ENCODE data around the gene LRRFIP1. TPM values are rescaled to one million over a fixed set of nuclear protein-coding genes. Genes with fewer than 3 reads are reported as not detected.

Gene LRRFIP1
- total RNA-seq, 2 donors from 2014 or later, result 66.1 to 73.1 TPM

DNA sequence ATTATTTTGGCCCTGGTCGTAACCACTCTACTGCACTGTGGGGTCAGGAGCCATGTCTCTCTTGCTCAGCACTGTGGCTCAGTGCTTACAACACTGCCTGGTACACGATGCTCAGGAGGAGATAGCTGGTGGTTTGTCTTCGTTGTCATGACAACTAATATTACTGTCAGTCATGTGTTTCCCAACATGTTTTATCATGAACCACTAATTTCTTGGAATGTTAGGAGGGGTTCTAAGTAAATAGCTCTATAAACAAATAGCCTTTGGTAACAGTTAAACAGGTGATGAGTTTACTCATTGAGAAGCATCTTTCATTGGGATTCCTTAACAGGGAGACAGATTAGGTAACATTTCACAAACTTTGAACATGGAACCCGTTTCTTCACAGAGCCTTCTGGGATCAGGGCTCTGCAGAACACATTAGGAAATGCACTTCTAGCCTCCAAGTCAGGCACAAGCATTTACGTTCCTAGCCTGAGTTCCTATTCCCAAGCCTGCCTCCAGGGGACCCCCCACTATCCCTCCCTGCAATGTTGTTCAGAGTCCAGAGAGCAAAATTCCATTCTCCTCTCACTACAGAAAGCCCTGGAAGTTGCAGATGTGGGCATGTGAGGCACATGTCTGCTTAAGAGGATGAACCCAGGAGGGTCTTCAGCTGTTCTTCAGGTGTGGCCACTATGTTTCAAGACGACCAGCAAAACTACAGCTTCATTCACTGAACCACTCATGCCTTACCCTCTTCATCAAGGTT, 164.8 kb downstream of the LRRFIP1 start:
- no peaks in the 10 kb centered on the region for H3K4me1 ChIP-seq (replicated peaks)
- TF ChIP-seq POLR2A (IDR thresholded peaks at IDR 0.05) (no peak), POLR2AphosphoS5 (IDR thresholded peaks at IDR 0.05) (no peak)
- TF ChIP-seq, protein P1, sequence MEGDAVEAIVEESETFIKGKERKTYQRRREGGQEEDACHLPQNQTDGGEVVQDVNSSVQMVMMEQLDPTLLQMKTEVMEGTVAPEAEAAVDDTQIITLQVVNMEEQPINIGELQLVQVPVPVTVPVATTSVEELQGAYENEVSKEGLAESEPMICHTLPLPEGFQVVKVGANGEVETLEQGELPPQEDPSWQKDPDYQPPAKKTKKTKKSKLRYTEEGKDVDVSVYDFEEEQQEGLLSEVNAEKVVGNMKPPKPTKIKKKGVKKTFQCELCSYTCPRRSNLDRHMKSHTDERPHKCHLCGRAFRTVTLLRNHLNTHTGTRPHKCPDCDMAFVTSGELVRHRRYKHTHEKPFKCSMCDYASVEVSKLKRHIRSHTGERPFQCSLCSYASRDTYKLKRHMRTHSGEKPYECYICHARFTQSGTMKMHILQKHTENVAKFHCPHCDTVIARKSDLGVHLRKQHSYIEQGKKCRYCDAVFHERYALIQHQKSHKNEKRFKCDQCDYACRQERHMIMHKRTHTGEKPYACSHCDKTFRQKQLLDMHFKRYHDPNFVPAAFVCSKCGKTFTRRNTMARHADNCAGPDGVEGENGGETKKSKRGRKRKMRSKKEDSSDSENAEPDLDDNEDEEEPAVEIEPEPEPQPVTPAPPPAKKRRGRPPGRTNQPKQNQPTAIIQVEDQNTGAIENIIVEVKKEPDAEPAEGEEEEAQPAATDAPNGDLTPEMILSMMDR (IDR thresholded peaks at IDR 0.05), result no peak

DNA sequence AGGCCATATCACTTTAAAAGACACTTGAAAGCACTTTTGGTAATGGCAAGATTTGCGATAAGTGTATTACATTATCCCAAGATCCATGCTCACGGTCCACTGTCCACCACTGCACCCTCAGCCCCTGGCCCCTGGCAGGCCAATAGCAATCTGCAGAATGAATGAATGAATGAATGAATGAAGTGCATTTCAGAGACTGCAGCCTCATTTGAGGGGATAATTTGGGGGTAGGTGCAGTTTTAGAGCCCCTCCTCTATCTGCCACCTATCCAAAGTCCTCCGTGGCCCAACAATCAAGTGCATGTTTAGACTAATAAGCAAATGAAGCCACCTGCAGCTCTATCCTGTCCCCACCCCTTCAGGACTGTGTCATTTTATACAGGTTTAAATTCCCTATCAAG, 169.9 kb downstream of the LRRFIP1 start:
- Histone ChIP-seq H3K4me1 (replicated peaks) (no peaks in the 10 kb centered on the region), H3K9me3 (no peaks in the 10 kb centered on the region), H3K4me3 (no peak overlapping the region), H3K27ac (no peak overlapping the region), H3K27me3 (replicated peaks; ENCODE audit: insufficient read depth) (no peaks in the 10 kb centered on the region), H3K36me3 (no peaks in the 10 kb centered on the region)
- TF ChIP-seq, protein P1 (IDR thresholded peaks at IDR 0.05), result no peak
- TF ChIP-seq POLR2AphosphoS5 (IDR thresholded peaks at IDR 0.05), result no peak
- intact Hi-C loops (cut with DNase I), result no loop called here
- no peak for DNase-seq (ENCODE audit: low spot score)
- WGBS, result 90% methylated on average over 3 of the region's 3 CpGs

More for the DNA sequence above, 164.8 kb downstream of the LRRFIP1 start:
- no peak overlapping the region for H3K27ac ChIP-seq
- H3K27me3 ChIP-seq (replicated peaks; ENCODE audit: insufficient read depth), result no peaks in the 10 kb centered on the region
- H3K4me3 ChIP-seq, result no peak overlapping the region
- 66% methylated on average over 6 of the region's 6 CpGs for WGBS
- no peaks in the 10 kb centered on the region for H3K9me3 ChIP-seq
- DNase-seq (ENCODE audit: low spot score), result no peak
- no peaks in the 10 kb centered on the region for H3K36me3 ChIP-seq
- intact Hi-C loops (cut with DNase I), result no loop called here

DNA sequence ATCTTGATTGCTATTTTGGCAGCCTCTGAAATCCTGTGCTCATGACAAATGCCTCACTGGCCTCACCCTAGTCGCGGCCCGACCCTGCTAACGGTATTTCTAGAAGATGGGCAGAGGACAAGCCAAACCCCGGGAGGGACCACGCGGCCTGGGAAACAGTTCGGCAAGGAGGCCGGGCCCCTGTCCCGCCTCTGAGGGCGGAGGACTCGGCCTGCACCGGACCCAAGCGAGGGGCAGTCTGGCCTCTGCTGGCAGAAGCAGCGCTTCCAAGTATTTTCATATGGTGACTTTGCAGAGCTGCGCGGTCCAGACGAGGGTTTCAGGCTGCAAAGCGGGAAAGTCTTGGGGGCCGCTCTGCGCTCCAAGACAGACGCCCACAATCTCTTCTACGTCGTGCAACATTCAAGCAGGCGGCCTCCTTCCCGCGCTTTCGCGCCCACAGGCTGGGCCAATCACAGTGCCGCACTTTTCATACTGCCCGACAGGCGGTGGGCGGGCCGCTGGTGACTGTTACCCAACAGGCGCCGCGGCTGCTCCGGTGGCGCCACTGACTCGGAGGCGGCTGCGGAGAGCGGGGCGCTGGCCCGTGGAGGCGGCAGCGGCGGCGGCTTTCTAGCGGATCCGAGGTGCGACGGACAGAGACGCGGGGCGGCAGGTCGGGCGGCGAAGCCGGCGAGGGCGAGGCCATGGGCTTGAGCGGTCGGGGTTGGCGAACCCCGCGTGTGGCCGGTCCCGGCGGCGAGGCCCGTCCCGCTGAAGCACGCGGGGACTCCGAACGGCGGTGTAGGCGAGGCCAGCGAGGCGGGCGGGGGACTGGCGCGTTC, 171.1 kb downstream of the LRRFIP1 start, which contains the start of gene RBM44:
TSS of gene RBM44 (plus strand) at position 544 of the 824 bp plus-strand sequence. CDS start 14,831 bp downstream, outside the sequence.
- TF ChIP-seq POLR2A (IDR thresholded peaks at IDR 0.05), result no peak
- TF ChIP-seq, protein P1 (IDR thresholded peaks at IDR 0.05), result no peak
- TF ChIP-seq POLR2AphosphoS5 (IDR thresholded peaks at IDR 0.05), result no peak
- WGBS, result 78% methylated on average over 84 of the region's 84 CpGs
- no peak for DNase-seq (ENCODE audit: low spot score)
- no peaks in the 10 kb centered on the region for H3K27me3 ChIP-seq (replicated peaks; ENCODE audit: insufficient read depth)
- H3K4me3 ChIP-seq, result no peak within 1 kb of the TSS
- no peak within 1 kb of the TSS for H3K27ac ChIP-seq
- no peaks in the 10 kb centered on the region for H3K9me3 ChIP-seq
- H3K4me1 ChIP-seq (replicated peaks), result no peaks in the 10 kb centered on the region
- H3K36me3 ChIP-seq, result no peaks in the 10 kb centered on the region
- intact Hi-C loops (cut with DNase I), result no loop called here

DNA sequence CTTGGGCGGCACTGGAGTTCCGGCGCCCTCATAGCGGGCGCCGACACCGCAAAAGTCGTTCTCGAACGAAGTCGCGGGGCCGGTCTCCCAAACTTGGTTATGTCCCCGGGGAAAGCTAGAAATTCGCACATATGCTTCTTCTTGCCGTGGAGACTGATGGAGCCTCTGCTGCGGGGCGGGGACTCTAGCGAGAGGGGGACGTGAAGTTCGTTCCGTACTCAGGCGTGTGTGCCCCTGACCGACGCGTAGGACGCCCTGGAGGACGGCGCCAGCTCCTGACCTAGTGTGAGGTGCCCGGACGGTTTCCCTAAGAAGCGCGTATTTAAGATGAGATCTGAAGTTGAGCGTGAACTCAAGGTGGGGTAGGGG, 171.7 kb downstream of the LRRFIP1 start:
- DNase-seq (ENCODE audit: low spot score), result no peak
- Histone ChIP-seq H3K9me3 (no peaks in the 10 kb centered on the region), H3K27ac (no peak overlapping the region), H3K27me3 (replicated peaks; ENCODE audit: insufficient read depth) (no peaks in the 10 kb centered on the region), H3K4me1 (replicated peaks) (no peaks in the 10 kb centered on the region), H3K36me3 (no peaks in the 10 kb centered on the region), H3K4me3 (no peak overlapping the region)
- 92% methylated on average over 34 of the region's 34 CpGs for WGBS
- no peak for TF ChIP-seq POLR2AphosphoS5 (IDR thresholded peaks at IDR 0.05)
- intact Hi-C loops (cut with DNase I), result no loop called here

DNA sequence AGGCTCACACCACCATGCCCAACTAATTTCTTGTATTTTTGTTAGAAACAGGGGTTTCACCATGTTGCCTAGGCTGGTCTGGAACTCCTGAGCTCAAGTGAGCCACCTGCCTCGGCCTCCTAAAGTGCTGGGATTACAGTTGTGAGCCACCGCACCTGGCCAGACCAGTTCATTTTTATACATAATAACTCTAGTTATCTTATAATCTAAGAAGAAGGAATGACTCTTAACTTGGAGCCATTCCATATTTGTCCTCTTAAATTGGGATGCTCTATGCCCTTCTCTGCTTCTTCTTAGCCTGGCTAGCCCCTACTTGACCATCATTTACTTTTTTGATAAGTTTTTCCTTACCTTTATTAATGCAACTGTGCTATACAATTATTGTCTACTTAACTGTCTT, 174.1 kb downstream of the LRRFIP1 start:
- Histone ChIP-seq H3K36me3 (no peaks in the 10 kb centered on the region), H3K4me3 (no peak overlapping the region), H3K27me3 (replicated peaks; ENCODE audit: insufficient read depth) (no peaks in the 10 kb centered on the region), H3K27ac (no peak overlapping the region), H3K4me1 (replicated peaks) (no peaks in the 10 kb centered on the region), H3K9me3 (no peaks in the 10 kb centered on the region)
- TF ChIP-seq POLR2A (IDR thresholded peaks at IDR 0.05) (no peak), POLR2AphosphoS5 (IDR thresholded peaks at IDR 0.05) (peak; percentile 31)
- TF ChIP-seq, protein P1 (IDR thresholded peaks at IDR 0.05), result no peak
- WGBS, result 42% methylated on average over 2 of the region's 2 CpGs
- DNase-seq (ENCODE audit: low spot score), result no peak
- intact Hi-C loops (cut with DNase I), result no loop called here

Data from prostate gland (tissue), 2 donors.